ENCODE data around the gene ACVR1B. TPM values are rescaled to one million over a fixed set of nuclear protein-coding genes. Genes with fewer than 3 reads are reported as not detected.

Gene ACVR1B
- total RNA-seq, 1 donor from 2014 or later: 18.7 TPM

- intact Hi-C loops (cut with DNase I): no loop called here
These were observed 53.9 kb downstream of the ACVR1B start for GRCh38 chr12:52005218-52005902.

DNA sequence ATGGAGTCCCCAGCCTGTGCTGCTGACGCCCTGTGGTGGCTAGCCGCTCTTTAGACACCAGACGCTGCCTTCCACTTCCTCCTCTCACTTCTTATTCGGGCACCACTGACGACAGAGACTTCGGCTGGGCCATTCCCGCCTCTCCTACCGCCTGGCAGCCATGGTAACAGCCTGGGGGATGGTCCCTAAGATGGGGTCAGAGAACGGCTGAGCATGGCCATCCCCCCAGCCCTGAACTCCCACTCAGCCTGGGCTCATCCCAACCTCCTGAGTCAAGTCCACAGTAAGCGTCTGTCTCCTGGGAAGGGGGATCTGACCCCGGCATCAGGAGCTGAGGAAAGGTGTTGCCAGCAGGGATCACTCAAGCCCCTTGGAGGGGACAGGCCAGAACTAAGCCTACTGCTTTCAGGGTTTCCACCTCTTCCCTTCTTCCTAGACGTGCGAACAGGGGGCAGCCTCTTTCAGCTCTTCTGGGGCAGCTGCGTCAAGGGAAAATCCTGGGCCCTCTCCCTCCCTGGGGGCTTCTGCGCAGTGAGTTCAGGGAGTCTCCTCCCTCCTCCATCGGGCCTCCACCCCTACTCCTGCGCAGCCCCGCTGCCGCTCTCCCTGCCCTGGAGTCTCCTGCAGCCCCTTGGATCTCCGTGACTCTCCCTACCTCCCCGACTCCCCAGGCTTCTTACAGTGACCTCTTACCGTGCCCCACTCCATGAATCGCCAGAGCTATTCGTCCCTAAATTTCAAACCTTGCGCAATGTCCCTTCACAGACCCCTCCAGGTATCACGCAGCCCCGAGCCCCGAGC is 54.6 kb downstream of the ACVR1B start:
- no peaks in the 10 kb centered on the region for H3K9me3 ChIP-seq
- peaks cover 0 to 17% of the 10 kb centered on the region in 2 donors for H3K4me1 ChIP-seq
- intact Hi-C loops (cut with DNase I): loop anchor here (1.0 kb wide), 1 partner anchor 17 kb away; no protein-coding TSS in a partner anchor
- TF ChIP-seq CTCF (IDR thresholded peaks at IDR 0.05): no peak
- H3K36me3 ChIP-seq: no peaks in the 10 kb centered on the region
- peak overlapping the region; percentile 61 to 82 for H3K4me3 ChIP-seq
- no peaks in the 10 kb centered on the region for H3K27me3 ChIP-seq
- peak overlapping the region; percentile 68 to 77 for H3K27ac ChIP-seq
- DNase-seq (ENCODE audit: low spot score in 2 of 2): peak; percentile 72 to 85

More at GRCh38 chr12:52005218-52005902, 53.9 kb downstream of the ACVR1B start:
- DNase-seq (ENCODE audit: low spot score in 2 of 2): no peak
- Histone ChIP-seq H3K4me1 (peaks cover 0 to 16% of the 10 kb centered on the region in 2 donors), H3K27ac (no peak overlapping the region), H3K36me3 (no peaks in the 10 kb centered on the region), H3K4me3 (no peak overlapping the region), H3K27me3 (no peaks in the 10 kb centered on the region), H3K9me3 (no peaks in the 10 kb centered on the region)
- TF ChIP-seq CTCF (IDR thresholded peaks at IDR 0.05): no peak

- no peak for TF ChIP-seq CTCF (IDR thresholded peaks at IDR 0.05)
- DNase-seq (ENCODE audit: low spot score in 2 of 2): peak in 1 of 2 donors; percentile 84
- no peaks in the 10 kb centered on the region for H3K36me3 ChIP-seq
- H3K4me1 ChIP-seq: peaks cover 0 to 17% of the 10 kb centered on the region in 2 donors
- H3K9me3 ChIP-seq: no peaks in the 10 kb centered on the region
- H3K27ac ChIP-seq: peak within 1 kb of the TSS; percentile 68 to 77
- intact Hi-C loops (cut with DNase I): loop anchor here (1.0 kb wide), 1 partner anchor 17 kb away; no protein-coding TSS in a partner anchor
- no peaks in the 10 kb centered on the region for H3K27me3 ChIP-seq
- H3K4me3 ChIP-seq: peak within 1 kb of the TSS; percentile 61 to 82
These were observed 55.2 kb downstream of the ACVR1B start, which contains the start of gene TAMALIN for GRCh38 chr12:52006726-52007157. Gene TAMALIN, plus strand, starts transcription at chr12:52006946. Its CDS starts 74 bp downstream, at chr12:52007020.

- intact Hi-C loops (cut with DNase I): no loop called here
- Histone ChIP-seq H3K27ac (peak overlapping the region; percentile 68 to 77), H3K4me3 (peak overlapping the region; percentile 61 to 82), H3K36me3 (no peaks in the 10 kb centered on the region), H3K27me3 (no peaks in the 10 kb centered on the region), H3K9me3 (no peaks in the 10 kb centered on the region), H3K4me1 (peaks cover 0 to 17% of the 10 kb centered on the region in 2 donors)
- peak in 1 of 2 donors; percentile 77 for DNase-seq (ENCODE audit: low spot score in 2 of 2)
- no peak for TF ChIP-seq CTCF (IDR thresholded peaks at IDR 0.05)
These were observed 55.8 kb downstream of the ACVR1B start for GRCh38 chr12:52007158-52007921.

GRCh38 chr12:52007982-52008510 is 56.5 kb downstream of the ACVR1B start:
- TF ChIP-seq CTCF (IDR thresholded peaks at IDR 0.05): no peak
- Histone ChIP-seq H3K27me3 (no peaks in the 10 kb centered on the region), H3K9me3 (no peaks in the 10 kb centered on the region), H3K27ac (peak overlapping the region; percentile 68 to 77), H3K4me1 (peaks cover 0 to 17% of the 10 kb centered on the region in 2 donors), H3K36me3 (no peaks in the 10 kb centered on the region), H3K4me3 (peak overlapping the region; percentile 61 to 82)
- no peak for DNase-seq (ENCODE audit: low spot score in 2 of 2)
- intact Hi-C loops (cut with DNase I): no loop called here

Measured in ascending aorta (tissue), 2 donors.